Cardiac fibroblast (primary cell): ENCODE data around the gene GTPBP8.

Experiments
- DNase-seq, 2 donors: peaks; one replicate each; pipeline versions ENCODE4 v3.0.0 to v3.0.0-alpha.2; 2010; ENCODE audit warnings: low read depth in 2 of 2
- H3K4me3 ChIP-seq, 2 donors: replicated peaks in 1 of 2; 1 replicate in 1 of 2; 2 replicates in 1 of 2; pipeline ENCODE4 v1.5.1; 2011; ENCODE audit warnings: low read depth in 2 of 2, low read length in 2 of 2, mild to moderate bottlenecking in 2 of 2, moderate library complexity in 1 of 2
- CTCF ChIP-seq: IDR thresholded peaks from one replicate; pipeline ENCODE4 v1.5.1; 2011; ENCODE audit warnings: low read depth, mild to moderate bottlenecking, low read length, inconsistent platforms

GTPBP8 gene

DNA sequence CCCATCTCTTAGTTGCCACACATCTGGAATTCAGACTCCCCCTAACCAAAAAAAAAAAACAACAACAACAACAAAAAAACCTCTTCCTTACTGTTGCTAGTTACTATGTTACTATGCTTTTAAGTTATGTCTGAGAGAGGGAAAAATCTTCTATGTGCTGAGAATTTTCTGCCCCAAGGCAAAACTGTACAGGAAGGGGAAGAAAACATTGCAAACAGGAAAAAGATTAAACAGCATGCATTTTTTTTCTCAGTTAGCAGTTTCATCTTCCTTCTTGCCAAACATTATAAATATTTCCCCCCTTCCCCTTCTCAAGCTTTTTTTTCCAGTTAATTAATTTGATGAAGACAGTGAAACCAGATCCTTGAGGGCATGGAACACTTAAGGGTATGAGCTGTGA is 14.8 kb upstream of the GTPBP8 start:
- TF ChIP-seq CTCF, result no peak
- no peak overlapping the region for H3K4me3 ChIP-seq
- no peak for DNase-seq

DNA sequence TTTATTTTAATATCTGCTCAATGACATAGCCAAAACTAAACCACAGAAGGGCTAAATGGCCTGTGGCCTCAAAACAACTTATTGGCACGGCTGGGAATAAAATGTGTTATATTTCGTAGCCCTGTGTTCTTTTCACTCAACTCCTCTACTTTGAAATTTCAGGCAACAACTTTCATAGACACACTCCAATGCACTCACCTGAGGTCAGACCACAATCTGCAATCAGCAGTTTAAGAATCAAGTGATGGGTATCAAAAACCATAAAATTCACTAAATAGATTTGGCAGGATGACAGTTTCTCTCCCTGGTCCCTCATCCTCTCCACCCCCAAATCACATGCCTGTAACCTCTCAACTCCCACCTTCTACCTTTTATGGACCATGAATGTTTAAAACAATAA is 13.8 kb upstream of the GTPBP8 start:
- DNase-seq, result no peak
- no peak overlapping the region for H3K4me3 ChIP-seq
- TF ChIP-seq CTCF, result no peak

DNA sequence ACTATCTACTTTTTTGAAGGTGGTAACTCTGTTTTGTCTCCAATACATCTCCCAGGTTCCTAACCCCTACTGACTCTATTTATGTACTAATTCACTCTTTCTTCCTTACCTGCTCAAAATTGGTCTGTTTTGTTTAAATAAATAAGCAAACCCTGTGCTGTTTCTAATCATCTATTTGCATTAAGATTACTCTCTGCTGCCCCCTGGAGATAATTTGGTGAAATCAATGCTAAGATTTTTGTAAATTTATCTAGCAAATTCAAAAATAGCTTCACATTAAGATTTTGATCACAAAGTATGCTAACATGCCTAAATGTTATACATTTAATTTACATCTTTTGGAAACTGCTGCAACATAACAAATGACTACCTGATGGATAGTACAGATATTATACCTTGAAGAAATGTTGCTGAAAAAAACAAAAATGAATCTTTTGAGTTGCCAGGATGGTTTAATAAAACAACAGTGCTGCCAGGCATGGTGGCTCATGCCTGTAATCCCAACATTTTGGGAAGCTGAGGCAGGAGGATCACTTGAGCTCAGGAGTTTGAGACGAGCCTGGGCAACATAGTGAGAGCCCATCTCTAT is 11.4 kb upstream of the GTPBP8 start:
- peak; percentile 48 for TF ChIP-seq CTCF
- no peak overlapping the region for H3K4me3 ChIP-seq

DNA sequence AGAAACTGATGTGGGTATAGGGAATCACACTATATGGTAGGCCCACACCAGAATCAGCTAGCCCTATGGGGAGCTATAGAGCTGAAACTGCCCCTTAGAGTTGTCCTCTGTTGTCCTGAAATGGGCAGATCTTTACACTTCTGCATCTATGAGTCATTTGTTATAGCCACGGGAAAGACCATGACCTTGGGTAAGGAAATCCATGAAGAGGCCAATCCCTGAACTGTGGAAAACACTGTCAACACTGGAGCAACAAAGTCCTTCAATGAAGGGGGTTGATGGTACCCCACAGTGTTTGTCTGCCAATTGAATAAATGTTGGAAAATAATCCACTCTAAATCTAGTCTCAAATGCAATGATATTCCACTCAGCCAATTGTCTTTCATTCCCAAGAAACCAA is 10.7 kb upstream of the GTPBP8 start:
- no peak overlapping the region for H3K4me3 ChIP-seq
- no peak for TF ChIP-seq CTCF
- no peak for DNase-seq

More for the DNA sequence above, 11.4 kb upstream of the GTPBP8 start:
- DNase-seq, result peak; percentile 59 to 60

DNA sequence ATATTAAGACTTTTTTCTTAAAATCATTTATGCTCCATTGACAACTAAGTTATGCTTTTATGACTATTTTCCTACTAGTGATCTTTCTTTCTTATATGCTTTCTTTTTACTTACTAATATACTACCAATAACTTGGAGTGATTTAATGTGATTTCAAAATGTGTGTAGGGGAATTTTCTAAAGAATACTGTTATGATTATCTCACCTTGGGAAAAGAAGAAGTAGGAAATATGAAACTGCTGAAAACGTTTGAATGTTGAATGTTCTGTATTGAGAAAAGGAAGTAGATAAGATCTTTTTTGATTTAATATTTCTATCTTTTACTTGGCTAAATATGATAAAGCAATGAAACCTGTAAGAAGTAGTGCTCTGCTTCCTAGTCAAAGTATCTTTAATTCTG is 8.1 kb upstream of the GTPBP8 start:
- no peak overlapping the region for H3K4me3 ChIP-seq
- no peak for DNase-seq
- no peak for TF ChIP-seq CTCF

DNA sequence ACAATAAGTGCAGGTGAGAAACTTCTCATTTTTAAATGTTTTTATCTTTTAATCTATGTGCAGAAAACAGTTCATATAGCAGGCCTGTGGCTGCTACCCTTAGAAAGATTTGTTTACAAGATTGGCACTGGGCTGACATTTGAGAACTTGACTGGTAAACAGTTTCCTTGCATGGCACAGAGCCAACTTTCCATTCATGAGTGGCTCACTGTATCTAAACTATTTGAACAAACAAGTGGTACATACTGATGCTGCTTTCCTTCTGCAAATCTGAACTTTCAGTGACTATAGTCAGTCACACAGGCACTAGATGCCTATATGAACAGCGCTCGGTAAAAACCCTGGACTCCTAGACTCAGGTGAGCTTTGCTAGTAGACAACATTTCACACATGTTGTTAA is 6.3 kb upstream of the GTPBP8 start:
- H3K4me3 ChIP-seq, result no peak overlapping the region
- DNase-seq, result peak; percentile 9 to 39
- TF ChIP-seq CTCF, result no peak

DNA sequence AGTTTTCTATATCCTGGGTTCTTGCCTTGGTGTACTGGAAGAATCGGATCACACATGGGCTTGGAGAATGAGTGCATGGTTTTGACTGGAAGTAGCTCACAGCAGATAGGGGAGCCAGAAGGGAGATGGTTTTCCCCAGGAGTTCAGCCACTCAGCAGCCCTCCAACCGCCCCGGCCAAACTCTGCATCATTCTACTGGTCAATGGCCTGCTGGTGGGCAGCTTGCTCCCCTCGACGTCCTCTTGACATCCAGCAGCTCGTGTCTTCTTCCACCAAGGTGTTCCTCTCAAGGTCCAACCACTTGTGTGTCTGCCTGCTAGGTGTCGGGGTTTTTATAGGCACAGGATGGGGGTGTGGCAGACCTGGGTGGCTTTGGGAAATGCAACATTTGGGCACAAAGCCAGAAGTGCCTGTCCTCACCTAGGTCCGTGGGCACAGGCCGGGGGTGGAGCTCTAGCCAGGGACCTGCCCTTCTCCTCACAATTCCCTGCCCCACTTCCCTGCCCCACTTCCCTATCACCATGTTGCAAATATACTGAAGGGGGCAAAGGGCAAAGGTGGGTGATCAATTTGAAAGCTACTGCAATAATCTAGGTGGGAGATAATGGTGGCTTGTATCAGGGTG is 3.0 kb upstream of the GTPBP8 start:
- TF ChIP-seq CTCF, result no peak
- DNase-seq, result no peak
- no peak overlapping the region for H3K4me3 ChIP-seq
